Mammary epithelial cell (primary cell): ENCODE results near the gene CEP112.

ENCODE experiments used
- EZH2 ChIP-seq: IDR thresholded peaks from 2 replicates; pipeline ENCODE4 v1.6.1; 2012; ENCODE audit warnings: low read length, inconsistent platforms, borderline replicate concordance
- TF ChIP-seq, protein P1 (sequence below), 2 donors: IDR thresholded peaks in 1 of 2; conservative IDR thresholded peaks in 1 of 2; 2 replicates each; pipeline ENCODE4 v1.5.1; 2011 to 2012; ENCODE audit warnings: inconsistent platforms in 2 of 2, low read length in 2 of 2, mild to moderate bottlenecking in 2 of 2, control low read depth in 1 of 2, low read depth in 1 of 2; ENCODE audit not compliant: insufficient read depth in 1 of 2; ENCODE audit errors: extremely low read depth in 1 of 2

DNA sequence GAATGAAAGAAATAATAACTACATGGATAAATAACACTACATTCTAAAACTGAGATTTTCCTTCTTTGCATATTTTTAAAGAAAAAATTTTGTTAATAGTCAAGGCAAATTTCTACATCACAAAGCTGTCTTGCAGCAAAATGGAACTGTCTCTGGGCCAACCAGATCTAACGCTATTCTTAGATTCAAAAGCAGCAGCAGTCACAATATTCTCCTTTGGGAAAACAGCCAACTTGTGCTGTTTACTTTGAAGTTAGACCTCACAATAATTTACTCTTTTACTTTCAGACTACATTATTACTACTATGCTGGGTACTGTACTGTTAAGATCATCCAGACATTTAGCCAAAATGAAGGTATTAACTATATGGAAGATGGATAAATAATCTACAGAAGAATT lies 189.1 kb downstream of the CEP112 start:
- TF ChIP-seq, protein P1, sequence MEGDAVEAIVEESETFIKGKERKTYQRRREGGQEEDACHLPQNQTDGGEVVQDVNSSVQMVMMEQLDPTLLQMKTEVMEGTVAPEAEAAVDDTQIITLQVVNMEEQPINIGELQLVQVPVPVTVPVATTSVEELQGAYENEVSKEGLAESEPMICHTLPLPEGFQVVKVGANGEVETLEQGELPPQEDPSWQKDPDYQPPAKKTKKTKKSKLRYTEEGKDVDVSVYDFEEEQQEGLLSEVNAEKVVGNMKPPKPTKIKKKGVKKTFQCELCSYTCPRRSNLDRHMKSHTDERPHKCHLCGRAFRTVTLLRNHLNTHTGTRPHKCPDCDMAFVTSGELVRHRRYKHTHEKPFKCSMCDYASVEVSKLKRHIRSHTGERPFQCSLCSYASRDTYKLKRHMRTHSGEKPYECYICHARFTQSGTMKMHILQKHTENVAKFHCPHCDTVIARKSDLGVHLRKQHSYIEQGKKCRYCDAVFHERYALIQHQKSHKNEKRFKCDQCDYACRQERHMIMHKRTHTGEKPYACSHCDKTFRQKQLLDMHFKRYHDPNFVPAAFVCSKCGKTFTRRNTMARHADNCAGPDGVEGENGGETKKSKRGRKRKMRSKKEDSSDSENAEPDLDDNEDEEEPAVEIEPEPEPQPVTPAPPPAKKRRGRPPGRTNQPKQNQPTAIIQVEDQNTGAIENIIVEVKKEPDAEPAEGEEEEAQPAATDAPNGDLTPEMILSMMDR (conservative IDR thresholded peaks at IDR 0.05 in 1 of 2, IDR thresholded peaks at IDR 0.05 in 1 of 2; ENCODE audit: extremely low read depth in 1 of 2, insufficient read depth in 1 of 2, low read depth in 1 of 2, low read length in 2 of 2) = no peak
- no peak for TF ChIP-seq EZH2
